Karpas-422 (cell line): Measurements from ENCODE around the gene IRF4. TPM values are rescaled to one million over a fixed set of nuclear protein-coding genes. Genes with fewer than 3 reads are reported as not detected.
"Not testable (repeated sequence)": the region's sequence is repeated elsewhere in the genome, so short reads cannot be mapped to it uniquely, and the experiment has no call there.

ENCODE experiments used
- DNase-seq: peaks from one replicate; pipeline ENCODE4 v3.0.0-alpha.2; 2015
- H2AFZ ChIP-seq: fragments of 200-600 bp; sonication (generic); 2 replicates; pipeline ENCODE4 v1.6.1; 2014; ENCODE audit warnings: antibody characterized with exemption, low read length, mixed read lengths
- H3K27ac ChIP-seq: fragments of 200-600 bp; sonication (generic); 2 replicates; pipeline ENCODE4 v1.5.1; 2014; ENCODE audit warnings: mild to moderate bottlenecking, low read length, moderate library complexity
- H3K27me3 ChIP-seq: fragments of 200-600 bp; sonication (generic); 2 replicates; pipeline ENCODE4 v1.6.1; 2014; ENCODE audit warnings: low read length, mixed read lengths
- H3K36me3 ChIP-seq: fragments of 200-600 bp; sonication (generic); 2 replicates; pipeline ENCODE4 v1.6.1; 2014; ENCODE audit warnings: low read length, mixed read lengths; ENCODE audit not compliant: insufficient read depth
- H3K4me1 ChIP-seq: fragments of 200-600 bp; sonication (generic); 2 replicates; pipeline ENCODE4 v1.6.1; 2014; ENCODE audit warnings: mild to moderate bottlenecking, low read length, mixed read lengths
- H3K4me2 ChIP-seq: fragments of 200-600 bp; sonication (generic); 2 replicates; pipeline ENCODE4 v1.6.1; 2014; ENCODE audit warnings: low read length, low read depth, mild to moderate bottlenecking; ENCODE audit not compliant: poor library complexity, severe bottlenecking
- H3K4me3 ChIP-seq: fragments of 200-600 bp; sonication (generic); 2 replicates; pipeline ENCODE4 v1.5.1; 2014; ENCODE audit warnings: mild to moderate bottlenecking, antibody characterized with exemption, low read length, mixed read lengths
- H3K79me2 ChIP-seq: fragments of 200-600 bp; sonication (generic); 2 replicates; pipeline ENCODE4 v1.6.1; 2014; ENCODE audit warnings: mild to moderate bottlenecking, low read length, mixed read lengths
- H3K9ac ChIP-seq: fragments of 200-600 bp; sonication (generic); 2 replicates; pipeline ENCODE4 v1.6.0; 2014; ENCODE audit warnings: low read length
- H3K9me2 ChIP-seq: fragments of 200-600 bp; sonication (generic), shearing (Covaris generic); replicated peaks from 2 replicates; pipeline ENCODE4 v1.6.0; 2014; ENCODE audit warnings: mild to moderate bottlenecking, low read length, moderate library complexity; ENCODE audit not compliant: insufficient read depth
- H3K9me3 ChIP-seq: fragments of 300-700, 200-600 bp; sonication (generic); 2 replicates; pipeline ENCODE4 v1.6.1; 2014; ENCODE audit warnings: low read length, mixed read lengths
- H4K20me1 ChIP-seq: fragments of 200-600 bp; sonication (generic); 2 replicates; pipeline ENCODE4 v1.6.1; 2014; ENCODE audit warnings: mild to moderate bottlenecking, antibody characterized with exemption, low read length, low read depth; ENCODE audit not compliant: insufficient read depth
- total RNA-seq: library from RNA; depleted of rRNA; stranded (reverse); fragments of >200 nt; shearing (Covaris generic); gene quantifications from 2 replicates; pipeline ENCODE4 v1.2.3, GENCODE V29; 2014; ENCODE audit warnings: low replicate concordance

The IRF4 gene
- total RNA-seq, 1 experiment from 2014 or later: not detected

- no peak for DNase-seq
- peaks cover 3% of the 10 kb centered on the region for H3K9me3 ChIP-seq
- H3K9ac ChIP-seq: no peak overlapping the region
- peaks cover 3% of the 10 kb centered on the region; the same call in 1 of the 2 replicates for H3K4me1 ChIP-seq
- no peaks in the 10 kb centered on the region for H4K20me1 ChIP-seq
- no peak overlapping the region for H3K4me2 ChIP-seq
- no peaks in the 10 kb centered on the region for H3K79me2 ChIP-seq
- H3K4me3 ChIP-seq: no peak overlapping the region
- no peak overlapping the region for H2AFZ ChIP-seq
- no peaks in the 10 kb centered on the region for H3K36me3 ChIP-seq
- no peaks in the 10 kb centered on the region for H3K9me2 ChIP-seq
- H3K27ac ChIP-seq: no peak overlapping the region
- no peaks in the 10 kb centered on the region for H3K27me3 ChIP-seq
Observed at GRCh38 chr6:373031-373430, 18.5 kb upstream of the IRF4 start.

DNA sequence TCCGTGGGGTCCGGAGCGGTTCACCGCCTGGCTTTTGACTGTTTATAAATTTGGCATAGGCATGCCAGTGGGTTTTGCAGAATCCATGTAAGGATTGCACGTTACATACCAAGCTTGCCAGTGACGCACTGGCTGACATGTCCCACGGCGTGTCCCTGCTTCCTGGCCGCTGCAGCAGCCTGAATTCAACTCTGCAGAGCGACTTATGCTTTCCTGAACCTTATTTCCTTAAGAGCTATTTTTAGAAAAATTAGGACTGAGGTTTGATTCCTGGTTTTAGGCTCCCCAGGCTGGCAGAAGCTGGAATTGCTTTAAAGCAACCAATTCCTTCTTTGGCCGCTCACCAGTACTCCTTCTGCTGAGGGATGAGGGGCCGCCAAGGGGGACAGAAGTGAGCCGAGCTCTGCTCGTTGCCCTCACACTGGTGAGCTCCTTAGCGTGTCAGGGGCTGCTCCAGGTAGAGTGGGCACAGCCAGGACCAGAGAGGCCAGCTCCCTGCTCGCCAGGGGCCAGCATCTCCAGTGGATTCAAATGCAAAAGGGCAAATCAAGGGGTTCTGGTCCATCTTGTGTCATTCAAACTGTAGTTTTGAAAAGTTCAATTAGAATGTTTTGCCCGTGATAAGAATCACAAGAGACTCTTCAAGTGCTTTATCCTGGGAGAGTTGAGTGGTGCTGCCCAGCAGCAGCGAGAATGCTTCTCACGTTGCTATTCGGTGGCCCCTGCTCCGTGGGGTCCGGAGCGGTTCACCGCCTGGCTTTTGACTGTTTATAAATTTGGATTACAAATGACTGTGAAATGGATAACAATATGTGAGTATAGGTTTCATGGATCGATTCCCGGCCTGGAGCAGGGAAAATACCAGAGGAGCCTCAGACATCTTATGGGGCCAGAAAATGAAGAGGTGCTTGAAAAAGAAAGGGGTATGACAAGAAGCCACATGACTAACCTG is 17.5 kb upstream of the IRF4 start:
- Histone ChIP-seq H3K27ac (no peak overlapping the region), H3K9me3 (peaks cover 1% of the 10 kb centered on the region), H3K79me2 (no peaks in the 10 kb centered on the region), H3K9me2 (no peaks in the 10 kb centered on the region), H3K27me3 (no peaks in the 10 kb centered on the region), H4K20me1 (no peaks in the 10 kb centered on the region), H3K9ac (no peak overlapping the region), H3K4me2 (no peak overlapping the region), H2AFZ (no peak overlapping the region), H3K4me3 (no peak overlapping the region), H3K4me1 (peaks cover 9% of the 10 kb centered on the region; the same call in 1 of the 2 replicates), H3K36me3 (no peaks in the 10 kb centered on the region)
- no peak for DNase-seq

DNA sequence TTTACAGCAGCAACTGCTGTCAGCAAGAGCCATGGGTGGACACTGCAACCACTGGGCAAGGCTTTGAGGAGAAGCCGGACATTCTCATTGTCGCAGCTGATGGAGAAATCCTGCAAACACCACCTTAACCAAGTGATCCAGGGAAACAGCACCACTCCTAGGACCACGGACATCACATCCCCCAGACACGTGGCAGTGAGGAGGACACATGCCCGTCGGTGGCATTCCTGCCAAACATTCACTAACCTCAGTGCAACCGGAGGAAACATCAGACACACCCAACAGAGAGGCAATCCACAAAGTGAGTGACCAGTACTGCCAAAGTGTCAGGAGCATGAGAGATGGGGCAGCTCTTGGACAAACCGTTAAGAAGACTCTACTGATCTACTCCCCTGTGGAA is 16.6 kb upstream of the IRF4 start:
- H3K36me3 ChIP-seq: no peaks in the 10 kb centered on the region
- no peak overlapping the region for H3K4me2 ChIP-seq
- H3K9ac ChIP-seq: no peak overlapping the region
- H3K9me2 ChIP-seq: no peaks in the 10 kb centered on the region
- H3K9me3 ChIP-seq: no peaks in the 10 kb centered on the region
- peaks cover 9% of the 10 kb centered on the region; the same call in 1 of the 2 replicates for H3K4me1 ChIP-seq
- H3K27ac ChIP-seq: no peak overlapping the region
- no peak overlapping the region for H3K4me3 ChIP-seq
- no peak for DNase-seq
- no peak overlapping the region for H2AFZ ChIP-seq
- H3K27me3 ChIP-seq: no peaks in the 10 kb centered on the region
- no peaks in the 10 kb centered on the region for H3K79me2 ChIP-seq
- H4K20me1 ChIP-seq: no peaks in the 10 kb centered on the region

GRCh38 chr6:376827-377640 is 14.5 kb upstream of the IRF4 start:
- Histone ChIP-seq H2AFZ (no peak overlapping the region), H3K4me2 (no peak overlapping the region), H3K27ac (no peak overlapping the region), H3K79me2 (no peaks in the 10 kb centered on the region), H3K9me2 (no peaks in the 10 kb centered on the region), H3K36me3 (no peaks in the 10 kb centered on the region), H3K27me3 (no peaks in the 10 kb centered on the region), H3K9ac (no peak overlapping the region), H3K9me3 (no peaks in the 10 kb centered on the region), H4K20me1 (no peaks in the 10 kb centered on the region), H3K4me1 (peaks cover 9% of the 10 kb centered on the region; the same call in 1 of the 2 replicates), H3K4me3 (no peak overlapping the region)
- no peak for DNase-seq

GRCh38 chr6:377641-378020 is 13.9 kb upstream of the IRF4 start:
- not testable (repeated sequence) for H3K9me2 ChIP-seq, H4K20me1 ChIP-seq, H3K9me3 ChIP-seq, DNase-seq, H3K79me2 ChIP-seq, H3K9ac ChIP-seq, H3K36me3 ChIP-seq, H3K4me2 ChIP-seq, H3K4me3 ChIP-seq, H2AFZ ChIP-seq, H3K27ac ChIP-seq, H3K27me3 ChIP-seq, H3K4me1 ChIP-seq

GRCh38 chr6:378090-378957 is 13.2 kb upstream of the IRF4 start:
- no peaks in the 10 kb centered on the region for H3K79me2 ChIP-seq
- no peak overlapping the region for H3K27ac ChIP-seq
- H3K9ac ChIP-seq: no peak overlapping the region
- no peaks in the 10 kb centered on the region for H3K36me3 ChIP-seq
- no peak overlapping the region for H3K4me3 ChIP-seq
- H3K9me3 ChIP-seq: no peaks in the 10 kb centered on the region
- DNase-seq: no peak
- no peaks in the 10 kb centered on the region for H3K27me3 ChIP-seq
- peaks cover 9% of the 10 kb centered on the region; the same call in 1 of the 2 replicates for H3K4me1 ChIP-seq
- no peaks in the 10 kb centered on the region for H3K9me2 ChIP-seq
- no peaks in the 10 kb centered on the region; the same call in 1 of the 2 replicates for H4K20me1 ChIP-seq
- H3K4me2 ChIP-seq: no peak overlapping the region
- no peak overlapping the region for H2AFZ ChIP-seq

DNA sequence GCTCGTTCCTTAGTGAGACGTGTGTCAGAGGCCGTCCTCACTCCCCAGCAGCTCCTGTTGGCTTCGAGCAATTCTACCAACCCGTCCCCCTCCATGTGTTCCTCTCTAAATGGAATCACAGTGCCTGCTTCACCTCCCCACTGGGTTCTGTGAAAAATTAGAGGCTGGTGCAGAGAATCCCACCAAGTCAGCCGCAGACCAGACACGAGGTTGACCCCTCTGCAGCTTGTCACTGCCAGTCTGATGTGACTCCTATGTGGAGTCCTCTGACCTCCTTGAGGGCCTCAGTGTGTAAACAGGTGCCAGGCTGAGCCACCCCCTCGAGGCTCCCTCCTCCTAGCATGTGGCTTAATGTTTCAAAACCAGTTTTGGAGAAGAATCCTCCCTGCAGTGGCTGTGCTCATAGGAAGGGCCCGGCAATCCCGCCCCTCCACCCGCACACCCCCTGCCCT is 12.6 kb upstream of the IRF4 start:
- no peak overlapping the region for H3K4me3 ChIP-seq
- no peak overlapping the region for H3K27ac ChIP-seq
- H4K20me1 ChIP-seq: no peaks in the 10 kb centered on the region; the same call in 1 of the 2 replicates
- no peaks in the 10 kb centered on the region for H3K9me3 ChIP-seq
- H2AFZ ChIP-seq: no peak overlapping the region
- H3K36me3 ChIP-seq: no peaks in the 10 kb centered on the region
- no peak overlapping the region for H3K4me2 ChIP-seq
- H3K9ac ChIP-seq: no peak overlapping the region
- H3K4me1 ChIP-seq: peaks cover 9% of the 10 kb centered on the region; the same call in 1 of the 2 replicates
- no peaks in the 10 kb centered on the region for H3K27me3 ChIP-seq
- no peaks in the 10 kb centered on the region for H3K79me2 ChIP-seq
- no peak for DNase-seq
- H3K9me2 ChIP-seq: no peaks in the 10 kb centered on the region
